ENCODE measurements around the gene ELL2.

DNA sequence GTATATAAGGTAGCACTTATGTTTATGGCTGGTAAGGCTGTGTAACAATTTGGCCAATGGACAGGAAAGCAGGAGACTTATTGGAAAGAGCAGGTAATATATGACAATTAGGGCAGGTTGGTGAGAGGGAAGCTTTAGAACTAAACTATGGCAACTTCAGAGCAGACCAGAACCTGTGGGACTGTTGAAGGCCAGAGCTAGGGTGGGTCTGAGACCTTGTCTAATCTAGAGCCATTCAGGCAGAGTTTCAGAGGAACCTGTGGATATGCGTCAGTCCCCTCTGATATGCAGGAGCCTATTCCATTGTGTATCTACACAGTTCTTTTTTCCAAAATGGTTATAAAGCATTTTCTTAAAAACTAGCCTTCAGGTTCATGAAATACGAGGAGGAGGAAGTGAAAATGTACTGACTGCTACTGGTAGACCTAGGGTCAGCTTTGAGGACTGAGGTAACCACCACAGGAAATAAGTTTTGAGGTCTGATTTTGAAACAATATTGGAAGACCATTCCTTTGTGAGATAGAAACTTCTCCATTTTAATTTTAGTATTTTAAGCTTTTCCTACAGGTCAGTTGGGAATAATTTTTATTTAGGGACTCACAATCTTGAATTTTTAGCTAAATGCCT is 37.6 kb downstream of the ELL2 start:
- TF ChIP-seq CTCF (IDR thresholded peaks at IDR 0.05; ENCODE audit: insufficient read depth, low read depth, low read length), result no peak
- TF ChIP-seq EZH2 (IDR thresholded peaks at IDR 0.05; ENCODE audit: insufficient read depth, low read length), result no peak

All from astrocyte (in vitro differentiated cells and primary cell).